Stimulated activated CD8-positive, alpha-beta memory T cell treated with anti-CD3 and anti-CD28 coated beads, Interleukin-4, amount 100 ng/mL, for 1 hour (primary cell): ENCODE measurements around the gene SORL1.

Experiments
- DNase-seq, 2 donors: peaks; one replicate each; pipeline ENCODE4 v3.0.0-alpha.2; 2020; ENCODE audit warnings: low read depth in 2 of 2, low spot score in 1 of 2

Gene SORL1

GRCh38 chr11:121453589-121454299 is 1.6 kb downstream of the SORL1 start:
- no peak for DNase-seq

DNA sequence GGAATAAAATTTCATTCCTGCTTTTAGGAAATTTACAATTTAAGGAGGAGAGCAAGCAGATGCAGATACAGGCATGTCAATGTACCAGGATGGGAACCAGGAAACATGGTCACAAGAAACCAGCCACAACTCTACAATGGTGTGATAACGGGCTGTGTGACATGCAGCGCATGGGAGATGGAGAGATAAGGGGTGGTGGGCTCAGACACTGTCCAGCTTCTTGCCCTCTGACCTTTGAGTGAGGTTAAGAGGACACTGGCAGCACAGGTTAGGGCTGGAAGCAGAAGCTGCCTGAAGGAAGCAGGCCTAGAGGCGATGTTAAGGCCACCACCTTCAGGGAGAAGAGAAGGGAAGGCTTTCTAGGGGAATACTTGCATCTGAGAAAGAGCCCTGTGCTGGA is 3.0 kb downstream of the SORL1 start:
- no peak for DNase-seq

GRCh38 chr11:121456151-121456550 is 4.0 kb downstream of the SORL1 start:
- DNase-seq: no peak

DNA sequence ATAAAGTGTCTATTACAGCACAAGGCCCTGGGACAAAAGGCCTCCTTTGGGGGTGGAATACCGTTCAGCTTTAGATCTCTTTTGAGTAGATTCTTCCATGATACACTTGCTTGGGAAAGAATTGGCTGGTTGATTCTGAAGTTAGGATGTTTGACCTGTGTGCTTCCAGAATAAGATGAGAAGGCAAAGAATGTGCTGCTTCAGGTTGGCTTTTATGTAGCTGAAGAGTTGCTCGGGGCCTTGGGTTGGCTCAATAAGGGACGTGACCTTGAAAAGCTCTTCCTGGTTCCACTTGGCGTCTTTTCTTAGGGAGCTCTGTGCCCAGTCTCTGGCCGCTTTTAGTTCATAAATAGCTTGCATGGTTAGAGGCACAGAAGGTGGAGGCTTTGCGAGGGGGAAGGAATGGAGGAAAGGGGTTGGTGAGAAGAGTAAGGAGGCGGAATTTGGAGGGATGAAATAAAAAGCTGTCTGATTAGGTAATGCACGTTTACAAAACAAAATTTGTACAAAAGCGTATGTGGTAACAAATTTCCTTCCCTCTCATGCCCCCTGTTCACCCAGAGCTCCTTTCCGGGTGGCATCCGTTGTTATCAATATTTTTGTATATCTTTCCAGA is 4.8 kb downstream of the SORL1 start:
- no peak for DNase-seq

DNA sequence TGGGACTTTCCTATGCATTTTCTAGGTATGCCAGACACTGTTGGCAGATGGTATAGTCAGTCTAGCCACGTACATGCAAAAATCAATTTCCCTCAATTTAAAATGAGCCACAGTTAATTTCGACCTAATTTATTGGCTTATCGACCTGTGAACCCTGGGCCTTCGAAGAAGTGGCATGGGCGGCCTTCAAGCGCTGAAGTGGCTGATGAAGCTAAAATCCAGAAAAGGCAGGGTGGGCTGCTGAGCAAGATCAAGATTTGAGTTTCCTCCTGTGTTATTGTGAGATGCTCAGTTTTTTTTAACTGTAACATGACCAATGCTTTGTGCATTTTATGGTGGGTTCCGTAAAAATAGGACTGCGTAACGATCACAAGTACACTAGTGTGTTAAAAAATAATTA is 6.4 kb downstream of the SORL1 start:
- no peak for DNase-seq

GRCh38 chr11:121459413-121460017 is 7.4 kb downstream of the SORL1 start:
- DNase-seq: no peak

- DNase-seq: no peak
Measured at GRCh38 chr11:121460941-121461514, 8.9 kb downstream of the SORL1 start.

DNA sequence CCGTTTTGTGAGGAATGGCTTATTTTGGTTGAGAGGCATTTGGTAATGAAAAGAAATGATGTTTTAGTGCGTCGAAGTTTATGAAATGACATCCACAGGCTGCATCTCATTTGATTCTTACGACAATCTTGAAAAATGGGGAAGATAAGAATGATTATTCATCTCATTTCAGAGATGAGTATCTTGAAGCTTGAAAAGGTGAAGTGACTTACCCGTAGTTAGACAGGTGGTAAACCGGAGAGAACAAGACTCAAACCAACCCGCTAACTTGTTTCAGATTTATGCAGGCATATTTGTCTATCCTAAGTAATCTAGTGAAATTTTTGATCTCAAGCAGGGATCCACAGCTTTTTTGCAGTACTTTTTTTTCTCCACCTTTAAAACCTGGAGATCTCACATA is 9.7 kb downstream of the SORL1 start:
- no peak for DNase-seq

GRCh38 chr11:121463689-121464335 is 11.7 kb downstream of the SORL1 start:
- DNase-seq: no peak

GRCh38 chr11:121464352-121464946 is 12.3 kb downstream of the SORL1 start:
- DNase-seq: peak; percentile 47 to 54

DNA sequence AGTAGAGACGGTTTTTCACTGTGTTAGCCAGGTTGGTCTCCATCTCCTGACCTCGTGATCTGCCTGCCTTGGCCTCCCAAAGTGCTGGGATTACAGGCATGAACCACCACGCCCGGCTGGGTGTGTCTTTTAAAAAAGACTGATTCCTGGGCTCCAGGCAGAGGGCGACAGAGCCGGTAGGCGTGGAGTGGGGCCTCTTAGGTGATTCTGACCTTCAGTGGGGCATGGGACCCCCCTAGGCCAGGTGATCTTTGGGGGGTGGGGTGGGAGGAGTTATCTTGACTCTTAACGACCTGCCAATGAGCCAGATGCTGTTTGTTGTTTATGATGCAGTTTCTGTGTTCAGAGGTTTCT is 13.6 kb downstream of the SORL1 start:
- no peak for DNase-seq

DNA sequence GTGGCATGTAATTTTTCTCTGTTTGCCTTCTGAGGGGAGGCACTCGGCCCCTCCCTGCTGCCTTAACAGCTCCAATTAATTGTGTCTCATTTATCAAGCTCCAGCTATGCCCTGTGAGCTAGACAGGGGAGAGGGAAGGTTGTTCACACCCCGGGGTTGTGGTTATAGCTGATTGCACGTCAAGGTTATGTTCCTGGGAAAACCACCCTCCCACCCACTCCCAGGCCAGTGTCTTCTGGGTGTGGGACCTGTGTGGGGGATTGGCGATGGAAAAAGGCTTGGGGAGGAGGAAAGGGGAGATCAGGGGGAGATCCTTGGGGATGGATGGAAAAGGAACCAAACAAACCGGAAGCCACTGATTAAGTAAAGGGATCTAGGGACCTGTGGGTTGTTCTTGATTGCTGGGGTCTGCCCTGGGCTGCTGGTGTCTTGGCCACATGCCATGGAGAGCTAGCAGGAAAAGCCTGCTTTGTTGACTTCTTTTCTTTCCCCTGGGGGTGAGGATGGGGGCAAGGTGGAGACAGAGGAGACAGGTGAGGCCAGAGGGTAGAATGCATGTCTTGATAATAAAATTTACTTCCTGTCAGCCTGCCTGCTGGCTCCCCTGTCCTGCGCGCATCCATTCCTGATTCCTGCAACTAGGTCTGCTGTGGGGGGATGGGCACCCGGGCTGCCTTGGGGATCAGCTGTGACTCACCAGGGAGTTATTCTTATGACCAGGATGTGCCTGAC is 14.1 kb downstream of the SORL1 start:
- DNase-seq: no peak

DNA sequence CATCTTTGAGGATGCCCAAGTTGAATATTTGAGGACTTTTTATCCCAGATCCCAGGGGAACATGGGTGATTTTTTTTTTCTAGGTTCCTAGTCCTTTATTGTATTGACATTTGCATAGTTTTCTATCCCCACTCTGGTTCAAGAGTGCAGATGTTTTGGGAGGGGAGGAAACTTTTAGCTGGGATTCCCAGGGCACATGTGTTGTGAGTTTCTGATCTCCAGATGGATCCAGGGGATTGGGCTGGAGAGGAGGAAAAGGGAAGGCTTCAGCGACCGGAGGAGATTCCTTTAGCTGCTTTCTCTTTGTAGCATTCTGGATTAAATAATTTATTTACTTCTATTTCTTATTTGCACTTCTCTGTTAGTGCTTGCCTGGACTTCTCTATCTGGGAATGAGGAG is 15.4 kb downstream of the SORL1 start:
- no peak for DNase-seq

- DNase-seq: peak in 1 of 2 donors; percentile 60
Measured at GRCh38 chr11:121467965-121468364, 15.9 kb downstream of the SORL1 start.

- no peak for DNase-seq
Measured at GRCh38 chr11:121469910-121470309, 17.8 kb downstream of the SORL1 start.

DNA sequence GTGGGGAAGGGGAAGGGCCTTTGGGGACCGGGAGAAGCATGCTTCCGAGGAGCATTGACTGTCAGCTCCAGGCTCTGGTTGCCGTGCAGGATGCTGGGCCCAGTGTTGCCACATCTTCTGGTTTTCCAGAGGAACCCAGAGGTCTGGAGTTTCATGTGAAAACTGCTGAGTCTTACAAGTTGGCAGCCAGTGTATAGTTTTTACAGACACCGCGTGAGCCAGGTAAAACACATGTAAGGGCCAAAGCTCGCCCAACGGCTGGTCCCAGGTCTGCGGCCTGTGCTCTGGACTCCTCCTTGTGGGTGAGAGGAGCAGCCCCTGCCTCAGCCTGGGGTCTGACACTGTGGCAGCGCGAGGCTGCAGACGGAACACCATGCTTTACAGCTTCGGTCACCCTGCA is 19.1 kb downstream of the SORL1 start:
- no peak for DNase-seq

- DNase-seq: no peak
Measured at GRCh38 chr11:121472312-121472711, 20.2 kb downstream of the SORL1 start.

DNA sequence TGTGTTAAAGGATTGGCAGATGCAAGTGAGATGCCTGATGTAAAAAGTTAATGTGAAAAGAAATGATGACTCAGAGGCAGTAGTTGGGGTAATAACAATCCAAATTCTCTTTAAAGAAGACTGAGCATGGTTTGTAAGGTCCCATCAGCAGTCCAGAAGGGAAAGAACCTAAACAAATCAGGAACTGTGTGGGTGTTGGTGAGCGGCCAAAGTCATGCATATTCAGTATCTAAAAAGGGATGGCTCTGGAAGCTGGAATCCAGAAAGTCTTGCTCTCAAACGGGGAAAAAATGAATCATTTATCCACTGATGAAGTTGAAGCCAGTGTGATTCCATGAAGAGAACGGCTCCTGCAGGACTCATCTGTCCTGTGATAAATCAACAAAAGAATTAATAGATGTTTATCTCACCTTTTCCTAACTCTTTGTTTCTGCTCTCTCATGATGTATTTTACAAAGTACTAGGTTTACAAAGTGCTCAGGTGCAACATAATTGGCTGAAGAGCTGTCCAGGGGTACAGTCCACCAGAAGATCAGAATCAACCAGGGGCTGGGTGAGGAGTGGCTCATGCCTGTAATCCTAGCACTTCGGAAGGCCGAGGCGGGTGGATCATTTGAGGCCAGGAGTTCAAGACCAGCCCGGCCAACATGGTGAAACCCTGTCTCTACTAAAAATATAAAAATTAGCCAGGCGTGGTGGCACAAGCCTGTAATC is 21.1 kb downstream of the SORL1 start:
- no peak for DNase-seq

DNA sequence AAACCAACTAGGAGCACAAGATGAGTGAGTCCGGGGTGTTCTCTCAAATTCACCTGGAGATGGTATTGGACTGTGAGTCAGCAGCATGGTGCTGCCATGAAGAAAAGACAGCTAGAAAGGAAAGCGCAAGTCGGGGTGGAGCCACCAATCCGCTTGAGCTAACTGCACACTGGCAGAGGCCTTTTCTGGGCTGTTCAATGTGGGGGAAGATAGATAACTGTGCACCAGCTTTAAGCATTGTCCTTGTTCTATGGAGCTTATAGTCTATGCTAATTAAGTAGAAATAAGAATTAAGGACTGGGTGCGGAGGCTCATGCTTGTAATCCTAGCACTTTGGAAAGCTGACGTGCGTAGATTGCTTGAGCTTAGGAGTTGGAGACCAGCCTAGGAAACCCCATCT is 22.6 kb downstream of the SORL1 start:
- no peak for DNase-seq

- no peak for DNase-seq
Measured at GRCh38 chr11:121476379-121477032, 24.4 kb downstream of the SORL1 start.
